Fibroblast of lung (primary cell): ENCODE measurements around the gene NPHP1. TPM values are rescaled to one million over a fixed set of nuclear protein-coding genes. Genes with fewer than 3 reads are reported as not detected.
"Not testable (repeated sequence)": the region's sequence is repeated elsewhere in the genome, so short reads cannot be mapped to it uniquely, and the experiment has no call there.

Source experiments
- DNase-seq, 2 donors: peaks; one replicate each; pipeline versions ENCODE4 v3.0.0 to v3.0.0-alpha.2; 2010; ENCODE audit warnings: low read depth in 2 of 2
- H2AFZ ChIP-seq: 2 replicates; pipeline ENCODE4 v1.5.1; 2012; ENCODE audit warnings: low read length, control low read depth, inconsistent platforms
- H3K27ac ChIP-seq: 2 replicates; pipeline ENCODE4 v1.5.1; 2011; ENCODE audit warnings: low read length, control low read depth; ENCODE audit not compliant: insufficient read depth
- H3K27me3 ChIP-seq: 2 replicates; pipeline ENCODE4 v1.5.1; 2011; ENCODE audit warnings: mild to moderate bottlenecking, low read length; ENCODE audit not compliant: control insufficient read depth, insufficient read depth
- H3K36me3 ChIP-seq: 2 replicates; pipeline ENCODE4 v1.5.1; 2011; ENCODE audit warnings: low read length; ENCODE audit not compliant: control insufficient read depth, insufficient read depth
- H3K4me1 ChIP-seq: 2 replicates; pipeline ENCODE4 v1.5.1; 2011; ENCODE audit warnings: low read length; ENCODE audit not compliant: control insufficient read depth, insufficient read depth; ENCODE audit errors: extremely low read depth
- H3K4me2 ChIP-seq: 2 replicates; pipeline ENCODE4 v1.5.1; 2011; ENCODE audit warnings: low read length, control low read depth; ENCODE audit not compliant: insufficient read depth; ENCODE audit errors: extremely low read depth
- H3K4me3 ChIP-seq, 4 experiments: fragments of 200-600 bp in 1 of 4; sonication (generic) in 1 of 4; replicated peaks in 1 of 4; 2 replicates each; pipeline ENCODE4 v1.5.1; 2011 to 2016; ENCODE audit warnings: low read length in 4 of 4, low read depth in 3 of 4, mild to moderate bottlenecking in 3 of 4, control low read depth in 2 of 4, inconsistent platforms in 1 of 4, mixed read lengths in 1 of 4; ENCODE audit not compliant: insufficient read depth in 1 of 4; ENCODE audit errors: control extremely low read depth in 1 of 4
- H3K79me2 ChIP-seq: 2 replicates; pipeline ENCODE4 v1.5.1; 2012; ENCODE audit warnings: mild to moderate bottlenecking, low read length, inconsistent platforms; ENCODE audit not compliant: control insufficient read depth, insufficient read depth
- H3K9ac ChIP-seq: 2 replicates; pipeline ENCODE4 v1.5.1; 2011; ENCODE audit warnings: mild to moderate bottlenecking, low read length, control low read depth; ENCODE audit not compliant: insufficient read depth
- H3K9me3 ChIP-seq: 2 replicates; pipeline ENCODE4 v1.5.1; 2012; ENCODE audit warnings: low read depth, low read length; ENCODE audit not compliant: control insufficient read depth, insufficient read depth
- H4K20me1 ChIP-seq: 2 replicates; pipeline ENCODE4 v1.5.1; 2011; ENCODE audit warnings: low read length; ENCODE audit not compliant: control insufficient read depth, insufficient read depth; ENCODE audit errors: extremely low read depth
- EZH2 ChIP-seq: IDR thresholded peaks from 2 replicates; pipeline ENCODE4 v1.5.1; 2012; ENCODE audit warnings: low read length, control low read depth, mild to moderate bottlenecking; ENCODE audit errors: missing control alignments
- polyA plus RNA-seq, 2 donors: library from polyadenylated mRNA; depleted of rRNA in 1 of 2; stranded (reverse) in 1 of 2; unstranded in 1 of 2; fragments of >200 nt; gene quantifications; 2 replicates each; pipeline ENCODE4 v1.2.1, GENCODE V29; 2011 to 2012; ENCODE audit warnings: missing spikeins in 1 of 2
- total RNA-seq: library from RNA; depleted of rRNA; stranded (reverse); fragments of >200 nt; gene quantifications from 2 replicates; pipeline ENCODE4 v1.2.1, GENCODE V29; 2014
- TF ChIP-seq, protein P1 (sequence below), 2 donors: IDR thresholded peaks in 1 of 2; conservative IDR thresholded peaks in 1 of 2; 1 replicate in 1 of 2; 2 replicates in 1 of 2; pipeline ENCODE4 v1.5.1; 2011 to 2012; ENCODE audit warnings: low read length in 2 of 2, control low read depth in 1 of 2, inconsistent platforms in 1 of 2, low read depth in 1 of 2, mild to moderate bottlenecking in 1 of 2

Gene NPHP1
- total and polyA plus RNA-seq, 2 donors (not counting 1 experiment from before 2014, with no cell fraction given): 5.0 to 5.1 TPM

- Histone ChIP-seq H3K79me2 (no peaks in the 10 kb centered on the region), H3K9ac (no peak overlapping the region), H3K9me3 (no peaks in the 10 kb centered on the region), H3K4me3 (no peak overlapping the region), H3K36me3 (no peaks in the 10 kb centered on the region), H3K27me3 (no peaks in the 10 kb centered on the region), H4K20me1 (no peaks in the 10 kb centered on the region), H3K4me2 (no peak overlapping the region), H3K27ac (no peak overlapping the region), H3K4me1 (no peaks in the 10 kb centered on the region), H2AFZ (peak overlapping the region; percentile 18)
- peak; percentile 62 to 84 for DNase-seq
- TF ChIP-seq, protein P1, sequence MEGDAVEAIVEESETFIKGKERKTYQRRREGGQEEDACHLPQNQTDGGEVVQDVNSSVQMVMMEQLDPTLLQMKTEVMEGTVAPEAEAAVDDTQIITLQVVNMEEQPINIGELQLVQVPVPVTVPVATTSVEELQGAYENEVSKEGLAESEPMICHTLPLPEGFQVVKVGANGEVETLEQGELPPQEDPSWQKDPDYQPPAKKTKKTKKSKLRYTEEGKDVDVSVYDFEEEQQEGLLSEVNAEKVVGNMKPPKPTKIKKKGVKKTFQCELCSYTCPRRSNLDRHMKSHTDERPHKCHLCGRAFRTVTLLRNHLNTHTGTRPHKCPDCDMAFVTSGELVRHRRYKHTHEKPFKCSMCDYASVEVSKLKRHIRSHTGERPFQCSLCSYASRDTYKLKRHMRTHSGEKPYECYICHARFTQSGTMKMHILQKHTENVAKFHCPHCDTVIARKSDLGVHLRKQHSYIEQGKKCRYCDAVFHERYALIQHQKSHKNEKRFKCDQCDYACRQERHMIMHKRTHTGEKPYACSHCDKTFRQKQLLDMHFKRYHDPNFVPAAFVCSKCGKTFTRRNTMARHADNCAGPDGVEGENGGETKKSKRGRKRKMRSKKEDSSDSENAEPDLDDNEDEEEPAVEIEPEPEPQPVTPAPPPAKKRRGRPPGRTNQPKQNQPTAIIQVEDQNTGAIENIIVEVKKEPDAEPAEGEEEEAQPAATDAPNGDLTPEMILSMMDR (conservative IDR thresholded peaks at IDR 0.05 in 1 of 2, IDR thresholded peaks at IDR 0.05 in 1 of 2; ENCODE audit: low read depth in 1 of 2, low read length in 2 of 2): peak; percentile 81 to 96
- no peak for TF ChIP-seq EZH2
Measured at GRCh38 chr2:110157153-110157793, 47.5 kb downstream of the NPHP1 start.

DNA sequence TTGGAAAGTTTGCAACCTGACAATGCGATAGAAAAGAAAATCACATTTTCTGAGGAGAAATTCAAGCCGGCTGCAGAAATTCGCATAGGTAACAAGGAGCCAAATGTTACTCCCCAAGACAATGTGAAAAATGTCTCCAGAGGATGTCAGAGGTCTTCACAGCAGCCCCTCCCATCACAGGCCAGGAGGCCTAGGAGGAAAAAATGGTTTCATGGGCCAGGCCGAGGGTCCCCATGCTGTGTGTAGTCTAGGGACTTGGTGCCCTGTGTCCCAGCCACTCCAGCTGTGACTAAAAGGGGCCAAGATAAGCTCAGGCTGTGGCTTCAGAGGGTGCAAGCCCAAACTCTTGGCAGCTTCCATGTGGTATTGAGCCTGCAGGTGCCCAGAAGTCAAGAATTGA is 50.0 kb downstream of the NPHP1 start:
- H3K79me2 ChIP-seq, H3K9ac ChIP-seq, DNase-seq, H3K27me3 ChIP-seq, H3K4me3 ChIP-seq, H4K20me1 ChIP-seq, H2AFZ ChIP-seq, H3K4me1 ChIP-seq, H3K27ac ChIP-seq, H3K9me3 ChIP-seq, H3K36me3 ChIP-seq, H3K4me2 ChIP-seq: not testable (repeated sequence)

- not testable (repeated sequence) for H3K9ac ChIP-seq, H3K9me3 ChIP-seq, H3K4me1 ChIP-seq, H3K4me2 ChIP-seq, H3K4me3 ChIP-seq, DNase-seq, H3K79me2 ChIP-seq, H4K20me1 ChIP-seq, H3K27me3 ChIP-seq, H3K27ac ChIP-seq, H2AFZ ChIP-seq, H3K36me3 ChIP-seq
Measured at GRCh38 chr2:110154188-110154587, 50.6 kb downstream of the NPHP1 start.

DNA sequence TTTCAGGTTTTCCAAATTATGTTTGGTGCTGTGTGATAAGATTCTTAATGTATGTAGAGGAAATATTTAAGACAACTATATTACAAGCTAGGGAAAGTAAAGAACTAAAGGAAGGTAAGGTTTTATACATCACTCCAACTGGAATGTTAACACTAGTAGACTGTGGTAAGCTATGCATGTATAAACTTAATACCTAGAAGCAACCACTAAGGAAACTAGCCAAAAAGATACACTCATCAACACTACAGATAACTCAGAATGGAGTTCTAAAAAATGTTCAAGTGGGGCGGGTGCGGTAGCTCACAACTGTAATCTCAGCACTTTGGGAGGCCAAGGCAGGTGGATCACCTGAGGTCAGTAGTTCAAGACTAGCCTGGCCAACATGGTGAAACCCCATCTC is 51.4 kb downstream of the NPHP1 start:
- Histone ChIP-seq H3K4me2 (no peak overlapping the region), H3K27ac (no peak overlapping the region), H3K36me3 (no peaks in the 10 kb centered on the region), H3K9me3 (no peaks in the 10 kb centered on the region), H3K4me1 (peaks cover 12% of the 10 kb centered on the region), H3K4me3 (no peak overlapping the region), H2AFZ (no peak overlapping the region), H3K9ac (no peak overlapping the region), H4K20me1 (no peaks in the 10 kb centered on the region), H3K27me3 (no peaks in the 10 kb centered on the region), H3K79me2 (no peaks in the 10 kb centered on the region)
- no peak for TF ChIP-seq EZH2
- TF ChIP-seq, protein P1 (conservative IDR thresholded peaks at IDR 0.05 in 1 of 2, IDR thresholded peaks at IDR 0.05 in 1 of 2; ENCODE audit: low read depth in 1 of 2, low read length in 2 of 2): no peak
- peak in 1 of 2 donors; percentile 71 for DNase-seq
